GM12873 (cell line): ENCODE measurements around the gene SMCO3.

Experiments used
- TF ChIP-seq, protein P1 (sequence below): IDR thresholded peaks from 2 replicates; pipeline ENCODE4 v1.5.1; 2012; ENCODE audit warnings: low read depth, mild to moderate bottlenecking, moderate library complexity, low read length, control low read depth; ENCODE audit not compliant: insufficient read depth; ENCODE audit errors: missing control alignments

Gene SMCO3

DNA sequence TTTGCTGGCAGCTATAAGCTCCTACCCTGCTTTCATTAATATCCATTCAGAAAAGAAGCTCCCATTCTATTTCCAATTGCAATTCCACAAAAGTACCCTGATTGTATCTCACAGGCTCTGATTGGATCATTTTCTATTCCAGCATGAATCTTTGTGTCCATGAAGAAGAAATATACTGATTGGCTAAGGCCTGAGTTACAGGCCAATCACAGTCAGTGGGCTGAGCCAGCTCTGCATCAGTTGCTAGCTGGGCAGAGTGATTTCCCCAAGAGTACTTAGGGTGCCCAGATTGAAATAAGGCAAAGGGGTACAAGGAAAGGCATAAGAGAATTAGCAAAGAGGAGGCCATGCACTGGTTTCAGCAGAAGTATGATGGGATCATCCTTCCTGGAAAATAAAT is 14.9 kb upstream of the SMCO3 start:
- TF ChIP-seq, protein P1, sequence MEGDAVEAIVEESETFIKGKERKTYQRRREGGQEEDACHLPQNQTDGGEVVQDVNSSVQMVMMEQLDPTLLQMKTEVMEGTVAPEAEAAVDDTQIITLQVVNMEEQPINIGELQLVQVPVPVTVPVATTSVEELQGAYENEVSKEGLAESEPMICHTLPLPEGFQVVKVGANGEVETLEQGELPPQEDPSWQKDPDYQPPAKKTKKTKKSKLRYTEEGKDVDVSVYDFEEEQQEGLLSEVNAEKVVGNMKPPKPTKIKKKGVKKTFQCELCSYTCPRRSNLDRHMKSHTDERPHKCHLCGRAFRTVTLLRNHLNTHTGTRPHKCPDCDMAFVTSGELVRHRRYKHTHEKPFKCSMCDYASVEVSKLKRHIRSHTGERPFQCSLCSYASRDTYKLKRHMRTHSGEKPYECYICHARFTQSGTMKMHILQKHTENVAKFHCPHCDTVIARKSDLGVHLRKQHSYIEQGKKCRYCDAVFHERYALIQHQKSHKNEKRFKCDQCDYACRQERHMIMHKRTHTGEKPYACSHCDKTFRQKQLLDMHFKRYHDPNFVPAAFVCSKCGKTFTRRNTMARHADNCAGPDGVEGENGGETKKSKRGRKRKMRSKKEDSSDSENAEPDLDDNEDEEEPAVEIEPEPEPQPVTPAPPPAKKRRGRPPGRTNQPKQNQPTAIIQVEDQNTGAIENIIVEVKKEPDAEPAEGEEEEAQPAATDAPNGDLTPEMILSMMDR: no peak

DNA sequence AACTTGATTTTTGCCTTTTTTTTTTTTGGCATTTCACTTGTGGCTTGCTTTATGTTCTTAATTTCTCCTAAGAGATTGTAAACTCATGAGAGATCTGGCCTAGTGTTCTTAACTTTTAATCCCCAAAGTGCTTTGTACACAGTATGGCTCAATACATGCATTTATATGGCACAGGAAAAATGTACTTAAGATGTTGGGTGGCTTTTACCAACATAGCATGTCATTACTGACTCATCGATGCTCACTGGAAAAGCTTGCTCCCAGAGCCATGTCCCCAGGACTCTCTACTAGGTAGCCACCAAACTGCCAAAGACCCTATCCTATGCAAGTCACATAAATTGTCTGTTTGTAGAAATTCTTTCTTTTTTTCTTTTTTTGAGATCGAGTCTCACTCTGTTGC is 13.1 kb upstream of the SMCO3 start:
- TF ChIP-seq, protein P1: no peak

- TF ChIP-seq, protein P1: no peak
Observed at GRCh38 chr12:14826491-14826890, 12.5 kb upstream of the SMCO3 start.

DNA sequence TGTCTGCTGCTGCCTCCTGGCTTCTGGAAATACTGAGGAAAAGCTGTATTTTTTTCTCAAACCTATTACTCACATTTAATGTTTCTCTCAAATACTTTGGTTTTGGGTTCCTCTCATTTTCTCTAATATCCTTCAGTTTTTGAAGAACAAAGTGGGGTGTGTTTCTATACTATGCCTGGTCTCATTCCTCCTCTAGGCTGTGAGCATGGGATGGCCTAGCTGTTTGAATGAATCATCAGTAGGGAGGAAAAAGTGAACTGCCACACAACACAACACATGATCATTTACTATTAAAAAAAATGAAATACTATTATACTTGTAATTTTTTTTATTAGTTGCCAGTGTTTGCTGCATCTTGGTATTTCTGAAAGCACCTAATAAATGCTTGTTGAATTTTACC is 11.3 kb upstream of the SMCO3 start:
- TF ChIP-seq, protein P1: no peak

GRCh38 chr12:14824012-14824634 is 10.1 kb upstream of the SMCO3 start:
- TF ChIP-seq, protein P1: no peak

GRCh38 chr12:14811486-14811885 is 2.5 kb downstream of the SMCO3 start:
- TF ChIP-seq, protein P1: no peak

- TF ChIP-seq, protein P1: peak; percentile 11
Observed at GRCh38 chr12:14810953-14811483, 3.0 kb downstream of the SMCO3 start.
